ENCODE results near the gene MAP4K3. TPM values are rescaled to one million over a fixed set of nuclear protein-coding genes. Genes with fewer than 3 reads are reported as not detected.
"Not testable (repeated sequence)": the region's sequence is repeated elsewhere in the genome, so short reads cannot be mapped to it uniquely, and the experiment has no call there.

MAP4K3 gene
- total RNA-seq, 1 experiment from 2014 or later = 36.0 TPM

DNA sequence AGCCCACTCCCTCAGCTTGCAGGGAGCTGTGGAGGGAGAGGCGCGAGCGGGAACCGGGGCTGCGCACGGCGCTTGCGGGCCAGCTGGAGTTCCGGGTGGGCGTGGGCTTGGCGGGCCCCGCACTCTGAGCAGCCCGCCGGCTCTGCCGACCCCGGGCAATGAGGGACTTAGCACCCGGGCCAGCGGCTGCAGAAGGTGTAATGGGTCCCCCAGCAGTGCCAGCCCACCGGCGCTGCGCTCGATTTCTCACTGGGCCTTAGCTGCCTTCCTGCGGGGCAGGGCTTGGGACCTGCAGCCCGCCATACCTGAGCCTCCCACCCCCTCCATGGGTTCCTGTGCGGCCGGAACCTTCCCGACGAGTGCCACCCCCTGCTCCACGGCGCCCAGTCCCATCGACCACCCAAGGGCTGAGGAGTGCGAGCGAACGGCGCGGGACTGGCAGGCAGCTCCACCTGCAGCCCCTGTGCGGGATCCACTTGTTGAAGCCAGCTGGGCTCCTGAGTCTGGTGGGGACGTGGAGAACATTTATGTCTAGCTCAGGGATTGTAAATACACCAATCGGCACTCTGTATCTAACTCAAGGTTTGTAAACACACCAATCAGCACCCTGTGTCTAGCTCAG lies 192.7 kb downstream of the MAP4K3 start:
- H3K4me3 Mint-ChIP-seq (ENCODE audit: unreplicated experiment); DNase-seq (ENCODE audit: unreplicated experiment); H3K9me3 Mint-ChIP-seq (ENCODE audit: unreplicated experiment); POLR2A ChIA-PET; H3K36me3 Mint-ChIP-seq (ENCODE audit: insufficient read depth, unreplicated experiment); BruUV-seq (replicated peaks); intact Hi-C loops (cut with micrococcal nuclease); H3K4me1 Mint-ChIP-seq (ENCODE audit: insufficient read depth, unreplicated experiment); CTCF ChIA-PET; H3K27me3 Mint-ChIP-seq (ENCODE audit: insufficient read depth, unreplicated experiment); H3K27ac Mint-ChIP-seq (ENCODE audit: low read depth, unreplicated experiment): not testable (repeated sequence)

DNA sequence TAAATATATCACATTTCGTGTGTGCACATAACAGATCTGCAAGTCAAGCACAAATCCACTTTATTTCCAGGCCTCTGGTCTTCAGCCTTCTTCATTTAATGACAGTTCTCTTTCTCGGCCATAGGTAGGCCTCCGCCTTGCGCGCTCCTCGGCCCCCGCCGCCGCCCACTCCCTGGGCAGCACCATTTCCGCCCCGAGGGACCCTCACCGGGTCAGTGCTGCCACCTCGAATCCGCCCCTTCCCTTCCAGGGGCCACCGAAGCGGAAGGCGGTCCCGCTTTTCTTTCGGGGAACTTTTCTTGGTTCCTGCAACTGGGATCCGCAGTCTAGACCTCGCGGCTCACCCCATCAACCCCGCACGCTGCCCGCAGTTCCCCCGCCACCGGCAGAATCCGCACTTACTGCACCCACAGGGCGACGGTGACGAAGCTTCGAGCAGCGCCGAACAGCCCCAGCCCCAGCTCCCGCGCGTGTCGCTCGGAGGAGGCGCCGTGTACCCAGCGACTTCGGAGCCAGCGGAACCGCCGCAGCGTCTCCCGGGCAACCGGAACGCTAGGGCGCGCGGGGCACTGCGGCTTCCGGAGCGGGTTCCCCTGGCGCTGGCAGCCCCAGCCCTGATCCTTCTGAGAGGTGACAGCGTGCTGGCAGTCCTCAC lies 193.5 kb downstream of the MAP4K3 start, which contains the start of gene CDKL4:
TSS of gene CDKL4 (minus strand) at position 502 of the 655 bp plus-strand sequence.
- CTCF ChIA-PET = no interaction called here
- no peak for DNase-seq (ENCODE audit: unreplicated experiment)
- H3K36me3 Mint-ChIP-seq (ENCODE audit: insufficient read depth, unreplicated experiment) = peaks cover 10% of the 10 kb centered on the region
- no peak within 1 kb of the TSS for H3K4me3 Mint-ChIP-seq (ENCODE audit: unreplicated experiment)
- H3K9me3 Mint-ChIP-seq (ENCODE audit: unreplicated experiment) = no peaks in the 10 kb centered on the region
- no peak within 1 kb of the TSS for H3K27ac Mint-ChIP-seq (ENCODE audit: low read depth, unreplicated experiment)
- POLR2A ChIA-PET = no interaction called here
- H3K27me3 Mint-ChIP-seq (ENCODE audit: insufficient read depth, unreplicated experiment) = no peaks in the 10 kb centered on the region
- no TSS peak for BruUV-seq (replicated peaks)
- no peaks in the 10 kb centered on the region for H3K4me1 Mint-ChIP-seq (ENCODE audit: insufficient read depth, unreplicated experiment)
- intact Hi-C loops (cut with micrococcal nuclease) = no loop called here
- TF ChIP-seq, protein P1, sequence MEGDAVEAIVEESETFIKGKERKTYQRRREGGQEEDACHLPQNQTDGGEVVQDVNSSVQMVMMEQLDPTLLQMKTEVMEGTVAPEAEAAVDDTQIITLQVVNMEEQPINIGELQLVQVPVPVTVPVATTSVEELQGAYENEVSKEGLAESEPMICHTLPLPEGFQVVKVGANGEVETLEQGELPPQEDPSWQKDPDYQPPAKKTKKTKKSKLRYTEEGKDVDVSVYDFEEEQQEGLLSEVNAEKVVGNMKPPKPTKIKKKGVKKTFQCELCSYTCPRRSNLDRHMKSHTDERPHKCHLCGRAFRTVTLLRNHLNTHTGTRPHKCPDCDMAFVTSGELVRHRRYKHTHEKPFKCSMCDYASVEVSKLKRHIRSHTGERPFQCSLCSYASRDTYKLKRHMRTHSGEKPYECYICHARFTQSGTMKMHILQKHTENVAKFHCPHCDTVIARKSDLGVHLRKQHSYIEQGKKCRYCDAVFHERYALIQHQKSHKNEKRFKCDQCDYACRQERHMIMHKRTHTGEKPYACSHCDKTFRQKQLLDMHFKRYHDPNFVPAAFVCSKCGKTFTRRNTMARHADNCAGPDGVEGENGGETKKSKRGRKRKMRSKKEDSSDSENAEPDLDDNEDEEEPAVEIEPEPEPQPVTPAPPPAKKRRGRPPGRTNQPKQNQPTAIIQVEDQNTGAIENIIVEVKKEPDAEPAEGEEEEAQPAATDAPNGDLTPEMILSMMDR (IDR thresholded peaks at IDR 0.05; ENCODE audit: unreplicated experiment) = no peak

DNA sequence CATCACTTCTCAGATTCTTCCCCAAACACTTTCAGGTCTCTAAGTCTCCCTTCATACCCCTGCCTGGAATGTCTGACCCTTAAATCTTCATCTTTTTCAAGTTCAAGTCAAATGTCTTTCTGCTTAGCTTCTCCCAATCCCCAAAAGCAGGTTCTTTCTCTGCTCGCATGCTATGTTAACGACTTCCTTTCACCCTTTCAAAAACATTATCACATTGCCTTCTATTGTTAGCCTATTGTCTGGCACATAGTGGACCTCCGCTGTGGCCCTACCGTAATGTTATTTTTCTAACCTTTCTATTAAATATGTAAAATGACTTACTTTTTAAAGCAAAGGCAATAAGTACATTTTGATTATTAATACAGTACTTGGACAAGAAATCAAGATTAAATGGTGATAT lies 195.5 kb downstream of the MAP4K3 start:
- Mint-ChIP-seq H3K27ac (ENCODE audit: low read depth, unreplicated experiment) (no peak overlapping the region), H3K4me3 (ENCODE audit: unreplicated experiment) (no peak overlapping the region), H3K9me3 (ENCODE audit: unreplicated experiment) (no peaks in the 10 kb centered on the region), H3K4me1 (ENCODE audit: insufficient read depth, unreplicated experiment) (no peaks in the 10 kb centered on the region), H3K27me3 (ENCODE audit: insufficient read depth, unreplicated experiment) (no peaks in the 10 kb centered on the region), H3K36me3 (ENCODE audit: insufficient read depth, unreplicated experiment) (no peaks in the 10 kb centered on the region)
- intact Hi-C loops (cut with micrococcal nuclease) = no loop called here
- DNase-seq (ENCODE audit: unreplicated experiment) = no peak
- ChIA-PET POLR2A (no interaction called here), CTCF (interaction anchor here (1.2 kb wide), 1 partner anchor 12 kb away, joined by 3 read pairs; no protein-coding TSS in a partner anchor)
- TF ChIP-seq, protein P1 (IDR thresholded peaks at IDR 0.05; ENCODE audit: unreplicated experiment) = no peak
- no TSS peak for BruUV-seq (replicated peaks)

DNA sequence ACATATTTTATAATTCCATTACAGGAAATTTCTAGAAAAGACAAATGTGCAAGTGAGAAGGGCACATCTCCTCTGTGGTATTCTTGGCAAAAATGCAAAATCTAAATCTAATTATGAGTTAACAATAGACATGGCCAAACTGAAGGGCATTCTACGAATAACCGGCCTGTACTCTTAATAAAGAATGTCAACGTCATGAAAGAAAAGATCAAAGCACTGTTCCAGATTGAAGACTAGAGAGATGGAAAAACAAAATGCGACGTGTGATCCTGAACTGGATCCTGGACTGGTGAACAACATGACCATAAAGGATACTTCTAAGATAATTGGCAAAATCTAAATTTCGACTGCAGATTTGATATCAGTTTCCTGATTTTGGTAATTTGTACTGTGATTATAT lies 196.3 kb downstream of the MAP4K3 start:
- DNase-seq (ENCODE audit: unreplicated experiment) = no peak
- Mint-ChIP-seq H3K4me3 (ENCODE audit: unreplicated experiment) (no peak overlapping the region), H3K27me3 (ENCODE audit: insufficient read depth, unreplicated experiment) (no peaks in the 10 kb centered on the region), H3K36me3 (ENCODE audit: insufficient read depth, unreplicated experiment) (no peaks in the 10 kb centered on the region), H3K27ac (ENCODE audit: low read depth, unreplicated experiment) (no peak overlapping the region), H3K9me3 (ENCODE audit: unreplicated experiment) (peaks cover 3% of the 10 kb centered on the region), H3K4me1 (ENCODE audit: insufficient read depth, unreplicated experiment) (no peaks in the 10 kb centered on the region)
- TF ChIP-seq, protein P1 (IDR thresholded peaks at IDR 0.05; ENCODE audit: unreplicated experiment) = no peak
- no TSS peak for BruUV-seq (replicated peaks)
- intact Hi-C loops (cut with micrococcal nuclease) = no loop called here
- ChIA-PET POLR2A (no interaction called here), CTCF (interaction anchor here (1.2 kb wide), 1 partner anchor 13 kb away, joined by 3 read pairs; no protein-coding TSS in a partner anchor)

Measured in MCF 10A (cell line).